IPS DF 6.9 (cell line): ENCODE measurements around the gene TCP10L.
A peak's percentile ranks its signal among the peaks of the same experiment; 100 is the strongest.
"Not testable (repeated sequence)": the region's sequence is repeated elsewhere in the genome, so short reads cannot be mapped to it uniquely, and the experiment has no call there.

Experiments used
- DNase-seq: peaks from one replicate; pipeline ENCODE4 v3.0.0-alpha.2; 2013; ENCODE audit warnings: low read depth, low spot score
- H3K27ac ChIP-seq: one replicate; pipeline ENCODE4 v1.5.1; 2013; ENCODE audit warnings: low read length, control low read depth
- H3K27me3 ChIP-seq: 2 replicates; pipeline ENCODE4 v1.6.1; 2013; ENCODE audit warnings: mild to moderate bottlenecking, low read length; ENCODE audit not compliant: control insufficient read depth, insufficient read depth
- H3K36me3 ChIP-seq: 2 replicates; pipeline ENCODE4 v1.6.1; 2013; ENCODE audit warnings: low read length; ENCODE audit not compliant: control insufficient read depth, insufficient read depth
- H3K4me1 ChIP-seq: 2 replicates; pipeline ENCODE4 v1.6.1; 2013; ENCODE audit warnings: low read length; ENCODE audit not compliant: control insufficient read depth, insufficient read depth
- H3K4me3 ChIP-seq: 2 replicates; pipeline ENCODE4 v1.5.1; 2013; ENCODE audit warnings: mild to moderate bottlenecking, low read length
- H3K9me3 ChIP-seq: 2 replicates; pipeline ENCODE4 v1.6.1; 2013; ENCODE audit warnings: low read length, inconsistent platforms; ENCODE audit not compliant: control insufficient read depth, insufficient read depth
- WGBS: extraction: QIAGEN DNeasy Blood & Tissue Kit; methylation state at CpG from one replicate; pipeline ENCODE4 v1.1.7; 2013; ENCODE audit warnings: mixed read lengths, missing lambda C conversion rate; ENCODE audit not compliant: insufficient read length, insufficient coverage; 5-methylcytosine and 5-hydroxymethylcytosine counted together

TCP10L gene

GRCh38 chr21:32570456-32570855 lies 14.9 kb downstream of the TCP10L start:
- DNase-seq = no peak
- WGBS = no CpG with 5 or more reads among the region's 3 CpGs
- Histone ChIP-seq H3K36me3 (no peaks in the 10 kb centered on the region), H3K4me1 (0 out of 2 replicates have a peak, but pooled peaks cover 1% of the 10 kb centered on the region), H3K27me3 (no peaks in the 10 kb centered on the region), H3K4me3 (no peak overlapping the region), H3K27ac (no peak overlapping the region), H3K9me3 (no peaks in the 10 kb centered on the region)

- no peaks in the 10 kb centered on the region for H3K9me3 ChIP-seq
- no peak overlapping the region for H3K27ac ChIP-seq
- DNase-seq = no peak
- no CpG with 5 or more reads among the region's 61 CpGs for WGBS
- no peaks in the 10 kb centered on the region for H3K27me3 ChIP-seq
- H3K36me3 ChIP-seq = no peaks in the 10 kb centered on the region
- peak overlapping the region; percentile 47; the same call in 1 of the 2 replicates for H3K4me3 ChIP-seq
- 0 out of 2 replicates have a peak, but pooled peaks cover 1% of the 10 kb centered on the region for H3K4me1 ChIP-seq
Measured at GRCh38 chr21:32569261-32570230, 15.8 kb downstream of the TCP10L start.

- Histone ChIP-seq H3K36me3 (no peaks in the 10 kb centered on the region), H3K9me3 (no peaks in the 10 kb centered on the region), H3K4me1 (0 out of 2 replicates have a peak, but pooled peaks cover 1% of the 10 kb centered on the region), H3K27me3 (no peaks in the 10 kb centered on the region), H3K27ac (no peak overlapping the region), H3K4me3 (no peak overlapping the region)
- DNase-seq = no peak
- no CpG with 5 or more reads among the region's 8 CpGs for WGBS
Measured at GRCh38 chr21:32567626-32568025, 17.7 kb downstream of the TCP10L start.

GRCh38 chr21:32566741-32567389 lies 18.5 kb downstream of the TCP10L start:
- no peak for DNase-seq
- Histone ChIP-seq H3K27me3 (no peaks in the 10 kb centered on the region), H3K27ac (no peak overlapping the region), H3K9me3 (no peaks in the 10 kb centered on the region), H3K4me1 (0 out of 2 replicates have a peak, but pooled peaks cover 1% of the 10 kb centered on the region), H3K36me3 (no peaks in the 10 kb centered on the region), H3K4me3 (no peak overlapping the region)
- no CpG with 5 or more reads among the region's 5 CpGs for WGBS

GRCh38 chr21:32565856-32566465 lies 19.4 kb downstream of the TCP10L start:
- no CpG with 5 or more reads among the region's 2 CpGs for WGBS
- no peak for DNase-seq
- no peak overlapping the region for H3K4me3 ChIP-seq
- H3K27me3 ChIP-seq = no peaks in the 10 kb centered on the region
- no peaks in the 10 kb centered on the region for H3K9me3 ChIP-seq
- H3K36me3 ChIP-seq = no peaks in the 10 kb centered on the region
- no peak overlapping the region for H3K27ac ChIP-seq
- H3K4me1 ChIP-seq = 0 out of 2 replicates have a peak, but pooled peaks cover 1% of the 10 kb centered on the region

GRCh38 chr21:32562915-32563314 lies 22.4 kb downstream of the TCP10L start:
- Histone ChIP-seq H3K4me3 (no peak overlapping the region), H3K9me3 (no peaks in the 10 kb centered on the region), H3K4me1 (0 out of 2 replicates have a peak, but pooled peaks cover 1% of the 10 kb centered on the region), H3K27me3 (no peaks in the 10 kb centered on the region), H3K27ac (no peak overlapping the region), H3K36me3 (no peaks in the 10 kb centered on the region)
- no peak for DNase-seq
- no CpG with 5 or more reads among the region's 2 CpGs for WGBS

- no peak overlapping the region for H3K27ac ChIP-seq
- H3K9me3 ChIP-seq = no peaks in the 10 kb centered on the region
- WGBS = no CpG with 5 or more reads among the region's 5 CpGs
- no peaks in the 10 kb centered on the region for H3K4me1 ChIP-seq
- no peaks in the 10 kb centered on the region for H3K27me3 ChIP-seq
- H3K4me3 ChIP-seq = no peak overlapping the region
- no peaks in the 10 kb centered on the region for H3K36me3 ChIP-seq
- DNase-seq = no peak
Measured at GRCh38 chr21:32562426-32562825, 22.9 kb downstream of the TCP10L start.

GRCh38 chr21:32561476-32561875 lies 23.8 kb downstream of the TCP10L start:
- H3K9me3 ChIP-seq, H3K4me1 ChIP-seq, H3K4me3 ChIP-seq, H3K27me3 ChIP-seq, H3K36me3 ChIP-seq, H3K27ac ChIP-seq, DNase-seq: not testable (repeated sequence)
- WGBS = no CpG with 5 or more reads among the region's 1 CpG

- Histone ChIP-seq H3K36me3 (no peaks in the 10 kb centered on the region), H3K4me1 (no peaks in the 10 kb centered on the region), H3K4me3 (no peak overlapping the region), H3K9me3 (no peaks in the 10 kb centered on the region), H3K27me3 (no peaks in the 10 kb centered on the region), H3K27ac (no peak overlapping the region)
- DNase-seq = no peak
- no CpG with 5 or more reads among the region's 3 CpGs for WGBS
Measured at GRCh38 chr21:32560896-32561295, 24.4 kb downstream of the TCP10L start.

- Histone ChIP-seq H3K4me1 (no peaks in the 10 kb centered on the region), H3K9me3 (no peaks in the 10 kb centered on the region), H3K4me3 (no peak overlapping the region), H3K36me3 (no peaks in the 10 kb centered on the region), H3K27me3 (no peaks in the 10 kb centered on the region), H3K27ac (no peak overlapping the region)
- no peak for DNase-seq
- no CpG with 5 or more reads among the region's 6 CpGs for WGBS
Measured at GRCh38 chr21:32559006-32559610, 26.2 kb downstream of the TCP10L start.
